Myometrial cell (primary cell): ENCODE measurements around the gene SPIB. TPM values are rescaled to one million over a fixed set of nuclear protein-coding genes. Genes with fewer than 3 reads are reported as not detected.

Source experiments
- total RNA-seq: library from RNA; depleted of rRNA; stranded (reverse); fragments of >200 nt; gene quantifications from 2 replicates; pipeline ENCODE4 v1.2.3, GENCODE V29; 2015

The SPIB gene
- not detected in 2 replicates for total RNA-seq

GRCh38 chr19:50418176-50419021 lies at the start of gene SPIB:
TSS of gene SPIB (plus strand) at chr19:50418938. CDS start at chr19:50418963, 25 bp downstream.

GRCh38 chr19:50376166-50377050 lies 42.3 kb upstream of the SPIB start, which contains the start of gene NR1H2:
TSS of gene NR1H2 (plus strand) at chr19:50376457. CDS start at chr19:50377606, 1,149 bp downstream.

GRCh38 chr19:50383852-50384684 lies 34.7 kb upstream of the SPIB start, which contains the start of gene POLD1:
TSS of gene POLD1 (plus strand) at chr19:50384347. CDS start at chr19:50398852, 14,505 bp downstream.

GRCh38 chr19:50432221-50433028 lies 13.7 kb downstream of the SPIB start, which contains the start of gene MYBPC2:
TSS of gene MYBPC2 (plus strand) at chr19:50432892. CDS start at chr19:50432954, 62 bp downstream.

GRCh38 chr19:50476224-50476906 lies 57.6 kb downstream of the SPIB start, which contains the start of the genes EMC10 and GARIN5A:
TSS of gene EMC10 (plus strand) at chr19:50476507. CDS start at chr19:50476545, 38 bp downstream.
TSS of gene GARIN5A (minus strand) at chr19:50476848. CDS start at chr19:50476388, 460 bp downstream.

Other genes with a start within 250 kb of the SPIB start
- not detected in 2 replicates for gene MYH14, start 215.3 kb upstream of the SPIB start, total RNA-seq
- not detected in 2 replicates for gene KCNC3, start 89.6 kb upstream of the SPIB start, total RNA-seq
- 0.18 and 1.2 TPM in 2 replicates for gene NAPSA, start 53.3 kb upstream of the SPIB start, total RNA-seq
- gene NR1H2, start 42.5 kb upstream of the SPIB start, total RNA-seq, result 93.9 and 113 TPM in 2 replicates
- 36.0 and 49.9 TPM in 2 replicates for gene POLD1, start 34.6 kb upstream of the SPIB start, total RNA-seq
- gene MYBPC2, start 14.0 kb downstream of the SPIB start, total RNA-seq, result not detected in 2 replicates
- gene EMC10, start 57.6 kb downstream of the SPIB start, total RNA-seq, result 98.9 and 101 TPM in 2 replicates
- gene GARIN5A, start 57.9 kb downstream of the SPIB start, total RNA-seq, result not detected in 2 replicates
- gene JOSD2, start 92.3 kb downstream of the SPIB start, total RNA-seq, result 56.0 and 64.0 TPM in 2 replicates
- gene ASPDH, start 95.0 kb downstream of the SPIB start, total RNA-seq, result not detected in 2 replicates
- gene LRRC4B, start 149.5 kb downstream of the SPIB start, total RNA-seq, result under 0.01 TPM in 1 of 2 replicates, not detected in the other
- 0.35 TPM in 1 of 2 replicates, not detected in the other for gene SYT3, start 220.9 kb downstream of the SPIB start, total RNA-seq
- gene C19orf81, start 230.5 kb downstream of the SPIB start, total RNA-seq, result not detected in 2 replicates